ENCODE data around the gene KRTAP9-2.
"Not testable (repeated sequence)": the region's sequence is repeated elsewhere in the genome, so short reads cannot be mapped to it uniquely, and the experiment has no call there.

The KRTAP9-2 gene

GRCh38 chr17:41196068-41196467, 30.4 kb upstream of the KRTAP9-2 start:
- no peak overlapping the region for H3K4me3 ChIP-seq (ENCODE audit: low read length in 2 of 2)
- no peak overlapping the region for H3K9ac ChIP-seq (ENCODE audit: low read length in 2 of 2)
- no peaks in the 10 kb centered on the region for H3K27me3 ChIP-seq (ENCODE audit: control insufficient read depth in 1 of 2, insufficient read depth in 2 of 2, low read length in 2 of 2)
- no peaks in the 10 kb centered on the region for H3K4me1 ChIP-seq (ENCODE audit: control insufficient read depth, insufficient read depth, low read length)
- H3K9me3 ChIP-seq (ENCODE audit: control insufficient read depth in 2 of 2, low read length in 2 of 2), result no peaks in the 10 kb centered on the region
- no peak overlapping the region for H3K27ac ChIP-seq (ENCODE audit: low read length)
- H3K36me3 ChIP-seq (ENCODE audit: control insufficient read depth in 2 of 2, insufficient read depth in 2 of 2, low read length in 2 of 2), result no peaks in the 10 kb centered on the region

GRCh38 chr17:41199421-41200078, 26.9 kb upstream of the KRTAP9-2 start:
- H3K27ac ChIP-seq (ENCODE audit: low read length), result no peak overlapping the region
- H3K36me3 ChIP-seq (ENCODE audit: control insufficient read depth in 2 of 2, insufficient read depth in 2 of 2, low read length in 2 of 2), result no peaks in the 10 kb centered on the region
- H3K4me3 ChIP-seq (ENCODE audit: low read length in 2 of 2), result no peak overlapping the region
- no peaks in the 10 kb centered on the region for H3K4me1 ChIP-seq (ENCODE audit: control insufficient read depth, insufficient read depth, low read length)
- H3K9me3 ChIP-seq (ENCODE audit: control insufficient read depth in 2 of 2, low read length in 2 of 2), result no peaks in the 10 kb centered on the region
- H3K27me3 ChIP-seq (ENCODE audit: control insufficient read depth in 1 of 2, insufficient read depth in 2 of 2, low read length in 2 of 2), result no peaks in the 10 kb centered on the region
- no peak overlapping the region for H3K9ac ChIP-seq (ENCODE audit: low read length in 2 of 2)

- no peaks in the 10 kb centered on the region for H3K36me3 ChIP-seq (ENCODE audit: control insufficient read depth in 2 of 2, insufficient read depth in 2 of 2, low read length in 2 of 2)
- no peak overlapping the region for H3K27ac ChIP-seq (ENCODE audit: low read length)
- H3K9me3 ChIP-seq (ENCODE audit: control insufficient read depth in 2 of 2, low read length in 2 of 2), result no peaks in the 10 kb centered on the region
- H3K9ac ChIP-seq (ENCODE audit: low read length in 2 of 2), result no peak overlapping the region
- peaks cover 0 to 4% of the 10 kb centered on the region in 2 donors for H3K27me3 ChIP-seq (ENCODE audit: control insufficient read depth in 1 of 2, insufficient read depth in 2 of 2, low read length in 2 of 2)
- H3K4me1 ChIP-seq (ENCODE audit: control insufficient read depth, insufficient read depth, low read length), result no peaks in the 10 kb centered on the region
- H3K4me3 ChIP-seq (ENCODE audit: low read length in 2 of 2), result no peak overlapping the region
Measured at GRCh38 chr17:41211845-41212466, 14.5 kb upstream of the KRTAP9-2 start.

DNA sequence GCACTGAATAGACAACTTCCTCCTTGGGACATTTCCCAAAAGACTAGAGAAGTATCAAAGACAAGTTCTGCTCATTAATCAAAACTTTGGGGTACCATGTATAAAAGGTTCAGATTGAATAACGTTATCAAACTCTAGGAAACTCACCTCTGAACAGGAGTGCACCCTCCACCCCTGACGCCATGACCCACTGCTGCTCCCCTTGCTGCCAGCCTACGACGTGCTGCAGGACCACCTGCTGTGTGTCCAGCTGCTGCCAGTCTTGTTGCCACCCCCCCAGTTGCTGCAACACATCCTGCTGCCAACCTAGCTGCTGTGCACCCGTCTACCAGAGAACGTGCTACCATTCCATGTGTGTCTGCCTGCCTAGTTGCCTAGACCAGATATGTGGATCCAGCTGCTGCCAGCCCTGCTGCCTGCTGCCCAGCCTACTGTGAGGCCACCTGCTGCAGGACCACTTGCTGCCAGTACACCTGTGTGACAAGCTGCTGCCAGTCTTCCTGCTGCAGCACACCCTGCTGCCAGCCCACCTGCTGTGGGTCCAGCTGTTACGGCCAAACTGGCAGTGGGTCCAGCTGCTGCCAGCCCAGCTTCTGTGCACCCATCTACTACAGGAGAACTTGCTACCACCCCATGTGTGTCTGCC, 13.8 kb upstream of the KRTAP9-2 start:
- Histone ChIP-seq H3K9ac (ENCODE audit: low read length in 2 of 2) (no peak overlapping the region), H3K9me3 (ENCODE audit: control insufficient read depth in 2 of 2, low read length in 2 of 2) (no peaks in the 10 kb centered on the region), H3K4me3 (ENCODE audit: low read length in 2 of 2) (no peak overlapping the region), H3K27me3 (ENCODE audit: control insufficient read depth in 1 of 2, insufficient read depth in 2 of 2, low read length in 2 of 2) (peaks cover 0 to 4% of the 10 kb centered on the region in 2 donors), H3K27ac (ENCODE audit: low read length) (no peak overlapping the region), H3K36me3 (ENCODE audit: control insufficient read depth in 2 of 2, insufficient read depth in 2 of 2, low read length in 2 of 2) (no peaks in the 10 kb centered on the region), H3K4me1 (ENCODE audit: control insufficient read depth, insufficient read depth, low read length) (no peaks in the 10 kb centered on the region)

- no peaks in the 10 kb centered on the region for H3K36me3 ChIP-seq (ENCODE audit: control insufficient read depth in 2 of 2, insufficient read depth in 2 of 2, low read length in 2 of 2)
- H3K27me3 ChIP-seq (ENCODE audit: control insufficient read depth in 1 of 2, insufficient read depth in 2 of 2, low read length in 2 of 2), result peaks cover 0 to 4% of the 10 kb centered on the region in 2 donors
- no peak overlapping the region for H3K9ac ChIP-seq (ENCODE audit: low read length in 2 of 2)
- no peaks in the 10 kb centered on the region for H3K9me3 ChIP-seq (ENCODE audit: control insufficient read depth in 2 of 2, low read length in 2 of 2)
- no peak overlapping the region for H3K27ac ChIP-seq (ENCODE audit: low read length)
- no peak overlapping the region for H3K4me3 ChIP-seq (ENCODE audit: low read length in 2 of 2)
- H3K4me1 ChIP-seq (ENCODE audit: control insufficient read depth, insufficient read depth, low read length), result no peaks in the 10 kb centered on the region
Measured at GRCh38 chr17:41215681-41216080, 10.8 kb upstream of the KRTAP9-2 start.

- no peaks in the 10 kb centered on the region for H3K36me3 ChIP-seq (ENCODE audit: control insufficient read depth in 2 of 2, insufficient read depth in 2 of 2, low read length in 2 of 2)
- no peak overlapping the region for H3K4me3 ChIP-seq (ENCODE audit: low read length in 2 of 2)
- H3K27ac ChIP-seq (ENCODE audit: low read length), result no peak overlapping the region
- H3K9ac ChIP-seq (ENCODE audit: low read length in 2 of 2), result no peak overlapping the region
- no peaks in the 10 kb centered on the region for H3K4me1 ChIP-seq (ENCODE audit: control insufficient read depth, insufficient read depth, low read length)
- no peaks in the 10 kb centered on the region for H3K9me3 ChIP-seq (ENCODE audit: control insufficient read depth in 2 of 2, low read length in 2 of 2)
- peaks cover 0 to 3% of the 10 kb centered on the region in 2 donors for H3K27me3 ChIP-seq (ENCODE audit: control insufficient read depth in 1 of 2, insufficient read depth in 2 of 2, low read length in 2 of 2)
Measured at GRCh38 chr17:41223821-41224220, 2.6 kb upstream of the KRTAP9-2 start.

- Histone ChIP-seq H3K4me3 (ENCODE audit: low read length in 2 of 2) (no peak overlapping the region), H3K36me3 (ENCODE audit: control insufficient read depth in 2 of 2, insufficient read depth in 2 of 2, low read length in 2 of 2) (no peaks in the 10 kb centered on the region), H3K9me3 (ENCODE audit: control insufficient read depth in 2 of 2, low read length in 2 of 2) (no peaks in the 10 kb centered on the region), H3K27ac (ENCODE audit: low read length) (no peak overlapping the region), H3K4me1 (ENCODE audit: control insufficient read depth, insufficient read depth, low read length) (no peaks in the 10 kb centered on the region), H3K27me3 (ENCODE audit: control insufficient read depth in 1 of 2, insufficient read depth in 2 of 2, low read length in 2 of 2) (peaks cover 0 to 5% of the 10 kb centered on the region in 2 donors), H3K9ac (ENCODE audit: low read length in 2 of 2) (no peak overlapping the region)
Measured at GRCh38 chr17:41226051-41226450, 397 bp upstream of the KRTAP9-2 start.

DNA sequence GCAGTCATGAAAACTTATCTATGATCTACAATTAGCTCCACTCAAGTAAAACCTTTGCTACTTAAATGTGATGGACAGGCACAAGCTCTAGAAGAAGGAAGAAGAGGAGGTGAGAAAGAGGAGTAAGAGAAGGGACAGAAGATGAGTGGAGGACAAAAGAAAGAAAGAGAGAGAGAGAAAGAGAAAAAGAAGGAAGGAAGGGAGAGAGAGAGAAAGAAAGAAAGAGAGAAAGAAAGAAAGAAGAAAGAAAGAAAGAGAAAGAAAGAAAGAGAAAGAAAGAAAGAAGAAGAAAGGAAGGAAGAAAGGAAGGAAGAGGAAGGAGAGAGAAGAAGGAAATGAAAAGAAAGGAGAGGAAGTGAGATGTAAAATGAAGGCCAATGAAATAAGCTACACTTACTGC, 3.6 kb downstream of the KRTAP9-2 start:
- no peaks in the 10 kb centered on the region for H3K36me3 ChIP-seq (ENCODE audit: control insufficient read depth in 2 of 2, insufficient read depth in 2 of 2, low read length in 2 of 2)
- H3K27me3 ChIP-seq (ENCODE audit: control insufficient read depth in 1 of 2, insufficient read depth in 2 of 2, low read length in 2 of 2), result peaks cover 0 to 5% of the 10 kb centered on the region in 2 donors
- H3K9me3 ChIP-seq (ENCODE audit: control insufficient read depth in 2 of 2, low read length in 2 of 2), result no peaks in the 10 kb centered on the region
- H3K4me3 ChIP-seq (ENCODE audit: low read length in 2 of 2), result no peak overlapping the region
- H3K9ac ChIP-seq (ENCODE audit: low read length in 2 of 2), result no peak overlapping the region
- H3K4me1 ChIP-seq (ENCODE audit: control insufficient read depth, insufficient read depth, low read length), result no peaks in the 10 kb centered on the region
- H3K27ac ChIP-seq (ENCODE audit: low read length), result no peak overlapping the region

GRCh38 chr17:41231731-41232130, 5.3 kb downstream of the KRTAP9-2 start:
- Histone ChIP-seq H3K9ac (ENCODE audit: low read length in 2 of 2) (no peak overlapping the region), H3K27ac (ENCODE audit: low read length) (no peak overlapping the region), H3K4me1 (ENCODE audit: control insufficient read depth, insufficient read depth, low read length) (no peaks in the 10 kb centered on the region), H3K36me3 (ENCODE audit: control insufficient read depth in 2 of 2, insufficient read depth in 2 of 2, low read length in 2 of 2) (no peaks in the 10 kb centered on the region), H3K9me3 (ENCODE audit: control insufficient read depth in 2 of 2, low read length in 2 of 2) (no peaks in the 10 kb centered on the region), H3K27me3 (ENCODE audit: control insufficient read depth in 1 of 2, insufficient read depth in 2 of 2, low read length in 2 of 2) (peaks cover 0 to 2% of the 10 kb centered on the region in 2 donors), H3K4me3 (ENCODE audit: low read length in 2 of 2) (no peak overlapping the region)

- H3K36me3 ChIP-seq (ENCODE audit: control insufficient read depth in 2 of 2, insufficient read depth in 2 of 2, low read length in 2 of 2); H3K27ac ChIP-seq (ENCODE audit: low read length); H3K4me3 ChIP-seq (ENCODE audit: low read length in 2 of 2); H3K27me3 ChIP-seq (ENCODE audit: control insufficient read depth in 1 of 2, insufficient read depth in 2 of 2, low read length in 2 of 2); H3K4me1 ChIP-seq (ENCODE audit: control insufficient read depth, insufficient read depth, low read length); H3K9ac ChIP-seq (ENCODE audit: low read length in 2 of 2); H3K9me3 ChIP-seq (ENCODE audit: control insufficient read depth in 2 of 2, low read length in 2 of 2): not testable (repeated sequence)
Measured at GRCh38 chr17:41232399-41233105, 6.1 kb downstream of the KRTAP9-2 start, which contains the start of gene KRTAP9-3. TSS of gene KRTAP9-3 (plus strand) at chr17:41232449. CDS start at chr17:41232502, 53 bp downstream.

Data from stomach smooth muscle (tissue), 2 donors.